Cardiac fibroblast (primary cell): ENCODE measurements around the gene SYT1.

ENCODE experiments used
- DNase-seq, 2 donors: peaks; one replicate each; pipeline versions ENCODE4 v3.0.0 to v3.0.0-alpha.2; 2010; ENCODE audit warnings: low read depth in 2 of 2
- H3K4me3 ChIP-seq, 2 donors: replicated peaks in 1 of 2; 1 replicate in 1 of 2; 2 replicates in 1 of 2; pipeline ENCODE4 v1.5.1; 2011; ENCODE audit warnings: low read depth in 2 of 2, low read length in 2 of 2, mild to moderate bottlenecking in 2 of 2, moderate library complexity in 1 of 2
- TF ChIP-seq, protein P1 (sequence below): IDR thresholded peaks from one replicate; pipeline ENCODE4 v1.5.1; 2011; ENCODE audit warnings: low read depth, mild to moderate bottlenecking, low read length, inconsistent platforms

Gene SYT1

GRCh38 chr12:79439175-79439825, 574.7 kb downstream of the SYT1 start:
- no peak for DNase-seq
- H3K4me3 ChIP-seq = no peak overlapping the region
- TF ChIP-seq, protein P1, sequence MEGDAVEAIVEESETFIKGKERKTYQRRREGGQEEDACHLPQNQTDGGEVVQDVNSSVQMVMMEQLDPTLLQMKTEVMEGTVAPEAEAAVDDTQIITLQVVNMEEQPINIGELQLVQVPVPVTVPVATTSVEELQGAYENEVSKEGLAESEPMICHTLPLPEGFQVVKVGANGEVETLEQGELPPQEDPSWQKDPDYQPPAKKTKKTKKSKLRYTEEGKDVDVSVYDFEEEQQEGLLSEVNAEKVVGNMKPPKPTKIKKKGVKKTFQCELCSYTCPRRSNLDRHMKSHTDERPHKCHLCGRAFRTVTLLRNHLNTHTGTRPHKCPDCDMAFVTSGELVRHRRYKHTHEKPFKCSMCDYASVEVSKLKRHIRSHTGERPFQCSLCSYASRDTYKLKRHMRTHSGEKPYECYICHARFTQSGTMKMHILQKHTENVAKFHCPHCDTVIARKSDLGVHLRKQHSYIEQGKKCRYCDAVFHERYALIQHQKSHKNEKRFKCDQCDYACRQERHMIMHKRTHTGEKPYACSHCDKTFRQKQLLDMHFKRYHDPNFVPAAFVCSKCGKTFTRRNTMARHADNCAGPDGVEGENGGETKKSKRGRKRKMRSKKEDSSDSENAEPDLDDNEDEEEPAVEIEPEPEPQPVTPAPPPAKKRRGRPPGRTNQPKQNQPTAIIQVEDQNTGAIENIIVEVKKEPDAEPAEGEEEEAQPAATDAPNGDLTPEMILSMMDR = no peak

DNA sequence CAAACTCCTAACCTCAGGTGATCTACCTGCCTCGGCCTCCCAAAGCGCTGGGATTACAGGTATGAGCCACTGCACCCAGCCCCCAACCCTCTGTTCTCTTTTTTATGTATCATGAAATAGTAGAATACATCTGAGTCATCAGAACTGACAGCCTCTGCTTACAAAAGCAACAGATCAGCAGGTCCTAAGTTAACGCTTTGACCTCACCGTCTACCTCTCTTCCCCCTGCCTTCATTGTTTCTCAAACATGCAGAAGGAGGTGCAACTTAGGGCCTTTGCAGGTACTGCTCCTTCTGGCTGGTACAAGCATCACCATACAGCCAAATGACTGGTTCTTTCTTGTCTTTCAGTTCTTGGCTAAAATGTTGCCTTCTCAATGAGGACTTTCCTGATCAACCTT, 577.0 kb downstream of the SYT1 start:
- peak in 1 of 2 donors; percentile 18 for DNase-seq
- TF ChIP-seq, protein P1 = no peak
- no peak overlapping the region for H3K4me3 ChIP-seq

GRCh38 chr12:79442396-79442795, 577.8 kb downstream of the SYT1 start:
- no peak overlapping the region for H3K4me3 ChIP-seq
- TF ChIP-seq, protein P1 = no peak
- no peak for DNase-seq

DNA sequence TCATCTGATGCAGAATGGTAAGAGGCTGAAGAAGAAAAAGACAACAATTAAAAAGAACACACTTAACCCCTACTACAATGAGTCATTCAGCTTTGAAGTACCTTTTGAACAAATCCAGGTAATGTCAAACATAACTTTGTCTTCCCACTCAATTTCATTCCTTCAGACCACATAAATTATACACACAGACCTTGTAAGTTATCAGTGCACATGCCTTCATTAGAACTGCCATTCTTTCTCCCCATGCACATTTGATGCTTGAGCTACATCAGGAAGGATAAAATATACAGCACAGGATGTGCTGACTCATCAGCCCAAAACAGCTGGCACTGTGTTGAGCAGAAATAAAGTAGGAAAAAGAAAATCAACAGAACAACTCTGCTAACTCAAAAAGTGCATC, 579.5 kb downstream of the SYT1 start:
- H3K4me3 ChIP-seq = no peak overlapping the region
- TF ChIP-seq, protein P1 = no peak
- DNase-seq = peak; percentile 54 to 58

GRCh38 chr12:79448816-79449215, 584.2 kb downstream of the SYT1 start:
- no peak for DNase-seq
- H3K4me3 ChIP-seq = no peak overlapping the region
- TF ChIP-seq, protein P1 = no peak

DNA sequence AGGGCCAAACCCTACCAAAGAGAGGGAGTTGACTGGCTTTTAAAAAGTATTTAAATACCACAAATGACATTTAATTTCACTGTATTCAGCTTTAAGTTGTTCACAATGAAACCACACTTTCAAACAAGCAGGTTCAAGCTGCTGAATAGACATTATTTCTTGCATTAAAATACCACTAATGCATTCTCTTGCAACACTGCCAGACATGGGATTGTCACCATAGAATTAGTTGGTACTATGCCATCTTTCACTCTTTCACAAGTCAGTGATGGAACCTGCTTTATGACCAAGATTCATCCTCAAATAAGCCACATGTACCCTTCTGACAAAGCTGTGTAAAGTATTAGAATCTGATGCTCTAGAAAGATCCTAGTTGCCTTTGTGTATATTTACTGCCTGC, 586.8 kb downstream of the SYT1 start:
- DNase-seq = peak; percentile 9 to 27
- no peak overlapping the region for H3K4me3 ChIP-seq
- TF ChIP-seq, protein P1 = no peak

DNA sequence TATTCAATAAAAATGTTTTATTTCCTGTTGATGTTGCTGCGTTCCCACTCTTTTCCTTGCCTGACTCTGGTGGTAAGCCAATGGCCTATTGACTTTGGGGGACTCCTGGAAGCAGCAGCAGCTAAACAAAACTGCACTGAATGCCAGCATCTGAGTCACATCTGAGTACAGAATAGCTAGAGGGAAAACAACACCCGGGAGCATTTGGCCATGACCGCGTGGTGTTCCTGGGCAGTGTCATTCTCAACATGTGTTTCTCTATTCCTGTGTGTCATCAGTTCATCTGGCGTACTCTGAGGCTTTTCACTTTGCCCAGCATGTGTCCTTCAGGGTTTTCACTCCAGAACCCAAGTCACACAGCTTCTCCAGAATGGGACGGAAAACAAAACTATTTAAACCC, 587.4 kb downstream of the SYT1 start:
- peak; percentile 85 to 95 for DNase-seq
- TF ChIP-seq, protein P1 = no peak
- no peak overlapping the region for H3K4me3 ChIP-seq
